DOHH2 (cell line): ENCODE measurements around the gene POLR2A.

Source experiments
- H3F3A ChIP-seq: fragments of 200-600 bp; sonication (generic), shearing (Covaris generic); 2 replicates; pipeline ENCODE4 v1.6.0; 2016; ENCODE audit warnings: antibody characterized with exemption, mild to moderate bottlenecking; ENCODE audit not compliant: control insufficient read depth, insufficient read depth
- H3K27ac ChIP-seq: fragments of 200-600 bp; sonication (generic); 2 replicates; pipeline ENCODE4 v1.5.1; 2014; ENCODE audit warnings: low read depth, mild to moderate bottlenecking, low read length, moderate library complexity
- H3K27me3 ChIP-seq: fragments of 200-600 bp; sonication (generic); 2 replicates; pipeline ENCODE4 v1.6.1; 2014; ENCODE audit warnings: mild to moderate bottlenecking, low read length, mixed read lengths; ENCODE audit not compliant: control insufficient read depth
- H3K36me3 ChIP-seq: fragments of 200-600 bp; sonication (generic); 2 replicates; pipeline ENCODE4 v1.6.1; 2014; ENCODE audit warnings: mild to moderate bottlenecking, low read length, moderate library complexity, mixed read lengths; ENCODE audit not compliant: control insufficient read depth
- H3K4me1 ChIP-seq: fragments of 200-600 bp; sonication (generic); 2 replicates; pipeline ENCODE4 v1.6.1; 2014; ENCODE audit warnings: mild to moderate bottlenecking, low read length, mixed read lengths; ENCODE audit not compliant: control insufficient read depth
- H3K4me2 ChIP-seq: fragments of 200-600 bp; sonication (generic); 2 replicates; pipeline ENCODE4 v1.6.0; 2014; ENCODE audit warnings: mild to moderate bottlenecking, low read length, moderate library complexity
- H3K4me3 ChIP-seq: fragments of 200-600 bp; sonication (generic); 2 replicates; pipeline ENCODE4 v1.5.1; 2014; ENCODE audit warnings: mild to moderate bottlenecking, low read length, mixed read lengths
- H3K79me2 ChIP-seq: fragments of 200-600 bp; sonication (generic); 2 replicates; pipeline ENCODE4 v1.6.1; 2014; ENCODE audit warnings: mild to moderate bottlenecking, low read length, mixed read lengths; ENCODE audit not compliant: control insufficient read depth
- H3K9me2 ChIP-seq: fragments of 200-600 bp; sonication (generic); replicated peaks from 2 replicates; pipeline ENCODE4 v1.6.1; 2014; ENCODE audit warnings: mild to moderate bottlenecking, low read length, mixed read lengths; ENCODE audit not compliant: control insufficient read depth
- H3K9me3 ChIP-seq: fragments of 200-600 bp; sonication (generic); 2 replicates; pipeline ENCODE4 v1.6.1; 2014; ENCODE audit warnings: antibody characterized with exemption, low read length, mixed read lengths; ENCODE audit not compliant: control insufficient read depth, insufficient read depth
- H4K20me1 ChIP-seq: fragments of 200-600 bp; sonication (generic); 2 replicates; pipeline ENCODE4 v1.6.0; 2014; ENCODE audit warnings: low read depth, mild to moderate bottlenecking, antibody characterized with exemption, low read length, moderate library complexity; ENCODE audit not compliant: control insufficient read depth, insufficient read depth
- CTCF ChIP-seq: fragments of 200-600 bp; sonication (generic); IDR thresholded peaks from one replicate; pipeline ENCODE4 v1.5.1; 2014; ENCODE audit warnings: antibody characterized with exemption, mild to moderate bottlenecking, low read depth, low read length; ENCODE audit not compliant: poor library complexity, severe bottlenecking
- EZH2phosphoT487 ChIP-seq: fragments of 200-600 bp; sonication (generic); IDR thresholded peaks from 2 replicates; pipeline ENCODE4 v1.6.1; 2017; ENCODE audit warnings: borderline replicate concordance, mild to moderate bottlenecking, antibody characterized with exemption, low read length, moderate library complexity, mixed read lengths

The POLR2A gene

GRCh38 chr17:7439462-7440112 lies 44.6 kb upstream of the POLR2A start, which contains the start of gene FGF11:
Gene FGF11 (plus strand): TSS chr17:7439512. CDS start chr17:7439621, 109 bp downstream.
- peaks cover 10% of the 10 kb centered on the region for H3K79me2 ChIP-seq
- peaks cover 52% of the 10 kb centered on the region for H3K4me1 ChIP-seq
- H3F3A ChIP-seq, result no peaks in the 10 kb centered on the region
- H3K4me3 ChIP-seq, result peak within 1 kb of the TSS; percentile 68
- no peaks in the 10 kb centered on the region for H3K36me3 ChIP-seq
- no peak for TF ChIP-seq CTCF
- TF ChIP-seq EZH2phosphoT487, result peak; percentile 39; the same call in 1 of the 2 replicates
- peaks cover 5% of the 10 kb centered on the region; the same call in 1 of the 2 replicates for H4K20me1 ChIP-seq
- no peaks in the 10 kb centered on the region for H3K9me3 ChIP-seq
- peaks cover 48% of the 10 kb centered on the region for H3K27me3 ChIP-seq
- H3K27ac ChIP-seq, result no peak within 1 kb of the TSS
- H3K4me2 ChIP-seq, result peak within 1 kb of the TSS; percentile 94
- H3K9me2 ChIP-seq, result no peaks in the 10 kb centered on the region

GRCh38 chr17:7440113-7440833 lies 43.9 kb upstream of the POLR2A start:
- H3K27me3 ChIP-seq, result peaks cover 53% of the 10 kb centered on the region

GRCh38 chr17:7440834-7441195 lies 43.4 kb upstream of the POLR2A start:
- Histone ChIP-seq H3F3A (no peaks in the 10 kb centered on the region), H4K20me1 (peaks cover 5% of the 10 kb centered on the region; the same call in 1 of the 2 replicates), H3K9me2 (no peaks in the 10 kb centered on the region), H3K4me3 (peak overlapping the region; percentile 68), H3K27me3 (peaks cover 59% of the 10 kb centered on the region), H3K4me1 (peaks cover 61% of the 10 kb centered on the region), H3K79me2 (peaks cover 10% of the 10 kb centered on the region), H3K9me3 (no peaks in the 10 kb centered on the region), H3K4me2 (peak overlapping the region; percentile 94), H3K27ac (no peak overlapping the region), H3K36me3 (no peaks in the 10 kb centered on the region)
- TF ChIP-seq CTCF (peak; percentile 9), EZH2phosphoT487 (no peak)

More at GRCh38 chr17:7440113-7440833, 43.9 kb upstream of the POLR2A start:
- Histone ChIP-seq H3K4me2 (peak overlapping the region; percentile 94), H3F3A (no peaks in the 10 kb centered on the region), H4K20me1 (peaks cover 5% of the 10 kb centered on the region; the same call in 1 of the 2 replicates), H3K79me2 (peaks cover 10% of the 10 kb centered on the region), H3K9me2 (no peaks in the 10 kb centered on the region), H3K4me3 (peak overlapping the region; percentile 68), H3K36me3 (no peaks in the 10 kb centered on the region), H3K27ac (no peak overlapping the region), H3K4me1 (peaks cover 57% of the 10 kb centered on the region), H3K9me3 (no peaks in the 10 kb centered on the region)
- TF ChIP-seq EZH2phosphoT487, result no peak

- TF ChIP-seq EZH2phosphoT487, result no peak
- TF ChIP-seq CTCF, result no peak
- H3K36me3 ChIP-seq, result no peaks in the 10 kb centered on the region
- H4K20me1 ChIP-seq, result peaks cover 5% of the 10 kb centered on the region; the same call in 1 of the 2 replicates
- H3K4me3 ChIP-seq, result peak overlapping the region; percentile 68; the same call in 1 of the 2 replicates
- H3F3A ChIP-seq, result no peaks in the 10 kb centered on the region
- peaks cover 59% of the 10 kb centered on the region for H3K4me1 ChIP-seq
- peaks cover 63% of the 10 kb centered on the region for H3K27me3 ChIP-seq
- H3K79me2 ChIP-seq, result peaks cover 6% of the 10 kb centered on the region
- no peaks in the 10 kb centered on the region for H3K9me3 ChIP-seq
- H3K4me2 ChIP-seq, result peak overlapping the region; percentile 94; the same call in 1 of the 2 replicates
- no peak overlapping the region for H3K27ac ChIP-seq
- no peaks in the 10 kb centered on the region for H3K9me2 ChIP-seq
Measured at GRCh38 chr17:7441266-7441665, 42.9 kb upstream of the POLR2A start.
